Measurements from ENCODE around the gene TMEM11.

The TMEM11 gene

GRCh38 chr17:21177854-21178600, 35.9 kb downstream of the TMEM11 start:
- DNase-seq = no peak

- DNase-seq = no peak
Observed at GRCh38 chr17:21177401-21177800, 36.6 kb downstream of the TMEM11 start.

- DNase-seq = no peak
Observed at GRCh38 chr17:21176773-21177395, 37.1 kb downstream of the TMEM11 start.

GRCh38 chr17:21174713-21175112, 39.2 kb downstream of the TMEM11 start:
- DNase-seq = no peak

- DNase-seq = no peak
Observed at GRCh38 chr17:21174186-21174585, 39.8 kb downstream of the TMEM11 start.

GRCh38 chr17:21173543-21173942, 40.4 kb downstream of the TMEM11 start:
- no peak for DNase-seq

- no peak for DNase-seq
Observed at GRCh38 chr17:21172846-21173245, 41.1 kb downstream of the TMEM11 start.

GRCh38 chr17:21171970-21172510, 41.9 kb downstream of the TMEM11 start:
- DNase-seq = no peak

GRCh38 chr17:21171309-21171922, 42.5 kb downstream of the TMEM11 start:
- DNase-seq = no peak

GRCh38 chr17:21170809-21171208, 43.2 kb downstream of the TMEM11 start:
- DNase-seq = no peak

GRCh38 chr17:21169496-21169895, 44.5 kb downstream of the TMEM11 start:
- no peak for DNase-seq

GRCh38 chr17:21168555-21168865, 45.5 kb downstream of the TMEM11 start:
- no peak for DNase-seq

- no peak for DNase-seq
Observed at GRCh38 chr17:21167303-21167702, 46.7 kb downstream of the TMEM11 start.

GRCh38 chr17:21166595-21167210, 47.3 kb downstream of the TMEM11 start:
- DNase-seq = no peak

GRCh38 chr17:21165922-21166594, 47.9 kb downstream of the TMEM11 start:
- DNase-seq = no peak

- no peak for DNase-seq
Observed at GRCh38 chr17:21164620-21165019, 49.3 kb downstream of the TMEM11 start.

GRCh38 chr17:21164216-21164615, 49.7 kb downstream of the TMEM11 start:
- DNase-seq = no peak

- DNase-seq = no peak
Observed at GRCh38 chr17:21163101-21163500, 50.9 kb downstream of the TMEM11 start.

- DNase-seq = no peak
Observed at GRCh38 chr17:21162394-21162775, 51.6 kb downstream of the TMEM11 start.

GRCh38 chr17:21161498-21162393, 52.2 kb downstream of the TMEM11 start:
- no peak for DNase-seq

GRCh38 chr17:21160401-21160800, 53.6 kb downstream of the TMEM11 start:
- no peak for DNase-seq

All from GDM1 (cell line).